Adrenal gland (tissue), 12 donors: ENCODE results near the gene SCP2. TPM values are rescaled to one million over a fixed set of nuclear protein-coding genes. Genes with fewer than 3 reads are reported as not detected.
"Not testable (repeated sequence)": the region's sequence is repeated elsewhere in the genome, so short reads cannot be mapped to it uniquely, and the experiment has no call there.

Experiments used
- DNase-seq, 7 donors: peaks; one replicate each; pipeline ENCODE4 v3.0.0-alpha.2; 2019 to 2020
- H3K27ac ChIP-seq, 5 donors: fragments of 200-600 bp; sonication (generic) in 4 of 5; 1 replicate in 3 of 5; 2 replicates in 2 of 5; pipeline versions ENCODE4 v1.5.1 to v1.8.0; 2016 to 2020; ENCODE audit warnings: mild to moderate bottlenecking in 1 of 5
- H3K27me3 ChIP-seq: fragments of 200-600 bp; 2 replicates; pipeline ENCODE4 v1.8.0; 2021
- H3K36me3 ChIP-seq, 2 donors: fragments of 200-600 bp; replicated peaks in 1 of 2; 1 replicate in 1 of 2; 2 replicates in 1 of 2; pipeline versions ENCODE4 v1.5.1 to v1.8.0; 2018 to 2022
- H3K4me1 ChIP-seq, 2 donors: fragments of 200-600 bp; replicated peaks in 1 of 2; 1 replicate in 1 of 2; 2 replicates in 1 of 2; pipeline versions ENCODE4 v1.5.1 to v1.8.0; 2018 to 2021
- H3K4me3 ChIP-seq, 4 donors: fragments of 200-600 bp; sonication (generic) in 3 of 4; one replicate each; pipeline ENCODE4 v1.5.1; 2016 to 2018
- H3K9me3 ChIP-seq, 3 donors: fragments of 200-600 bp; sonication (generic) in 1 of 3; replicated peaks in 1 of 3; 1 replicate in 2 of 3; 2 replicates in 1 of 3; pipeline versions ENCODE4 v1.5.1 to v1.8.0; 2016 to 2021
- POLR2A ChIP-seq, 2 donors: fragments of 450-650 bp; IDR thresholded peaks; one replicate each; pipeline ENCODE4 v1.6.1; 2017; ENCODE audit warnings: antibody characterized with exemption in 2 of 2, mild to moderate bottlenecking in 2 of 2, moderate library complexity in 1 of 2
- WGBS, 4 donors: extraction: QIAGEN DNeasy Blood & Tissue Kit in 2 of 4; methylation state at CpG; one replicate each; pipeline versions ENCODE4 v1.1.5 to v1.1.7; 2013 to 2017; 5-methylcytosine and 5-hydroxymethylcytosine counted together
- intact Hi-C, 2 donors: fragments of 100-400 bp; cut with DNase I; formaldehyde crosslinking; loops; one replicate each; pipeline versions ENCODE4 v1.14.1 to v1.15.0; 2022 to 2023
- polyA plus RNA-seq, 3 donors: library from polyadenylated mRNA; stranded (reverse); fragments of 200-250 nt in 2 of 3; fragments of 350-450 nt in 1 of 3; fragmentation: Illumina TruSeq in 1 of 3; extraction: RNeasy Lipid Tissue Mini Kit (QIAGEN cat#74804) in 1 of 3; gene quantifications; one replicate each; pipeline ENCODE4 v1.2.3, GENCODE V29; 2013 to 2014
- total RNA-seq, 9 donors: library from RNA; depleted of rRNA in 4 of 9; stranded (reverse); fragments of >200 nt in 4 of 9; fragments of 120-200 nt in 1 of 9; fragmentation: NEBNext Ultra II Directional in 1 of 9; extraction: Animal tissue kit (Norgen Biotek cat#: 25700) in 1 of 9; gene quantifications; one replicate each; pipeline versions ENCODE4 v1.1.0 to v1.2.4, GENCODE V29; 2013 to 2023
- TF ChIP-seq, protein P1 (sequence below), 6 experiments: fragments of 450-650 bp in 4 of 6; fragments of 200-600 bp in 2 of 6; sonication (generic) in 1 of 6; IDR thresholded peaks; 1 replicate in 5 of 6; 2 replicates in 1 of 6; pipeline versions ENCODE4 v1.5.1 to v1.8.0; 2016 to 2021; ENCODE audit warnings: antibody characterized with exemption in 6 of 6, mild to moderate bottlenecking in 2 of 6, moderate library complexity in 1 of 6
- donor health status: healthy with polysubstance abuse.
- donor health status: Bipolar disorder and iron deficiency.
- donor health status: DM: yes; HTN: yes; CAD: no.
- donor health status: DM: no; HTN: no; CAD: no.
- donor health status: DM: no; HTN: no; CAD: no.
- donor health status: DM: yes; HTN: yes; CAD: no.

Gene SCP2
- total and polyA plus RNA-seq, 12 donors, result 114 to 256 (median 144) TPM

DNA sequence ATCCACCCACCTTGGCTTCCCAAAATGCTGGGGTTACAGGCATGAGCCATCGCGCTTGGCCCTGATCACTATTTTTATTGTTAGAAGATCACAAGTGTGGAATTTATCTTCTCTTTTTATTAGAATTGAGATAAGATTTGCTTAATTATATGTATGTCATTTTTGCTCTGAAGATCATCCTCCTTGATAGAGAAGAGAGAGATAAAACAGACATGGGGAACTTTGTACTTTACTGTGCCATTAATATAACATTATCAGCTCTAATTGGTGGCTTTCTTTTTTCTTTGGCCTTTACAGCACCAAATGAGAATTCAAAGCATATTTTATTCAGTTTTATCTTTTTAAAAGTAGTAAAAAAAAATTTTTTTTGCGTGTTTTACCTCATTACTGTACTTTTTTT is 46.8 kb downstream of the SCP2 start:
- DNase-seq, result no peak
- peaks cover 0 to 8% of the 10 kb centered on the region in 2 donors for H3K36me3 ChIP-seq
- WGBS, 4 donors, result 91 to 97% (median 92%) methylated on average over 3 of the region's 3 CpGs
- no peak overlapping the region for H3K27ac ChIP-seq
- no peaks in the 10 kb centered on the region for H3K9me3 ChIP-seq
- H3K4me1 ChIP-seq, result no peaks in the 10 kb centered on the region
- no peak overlapping the region for H3K4me3 ChIP-seq
- no peaks in the 10 kb centered on the region for H3K27me3 ChIP-seq
- TF ChIP-seq, protein P1, sequence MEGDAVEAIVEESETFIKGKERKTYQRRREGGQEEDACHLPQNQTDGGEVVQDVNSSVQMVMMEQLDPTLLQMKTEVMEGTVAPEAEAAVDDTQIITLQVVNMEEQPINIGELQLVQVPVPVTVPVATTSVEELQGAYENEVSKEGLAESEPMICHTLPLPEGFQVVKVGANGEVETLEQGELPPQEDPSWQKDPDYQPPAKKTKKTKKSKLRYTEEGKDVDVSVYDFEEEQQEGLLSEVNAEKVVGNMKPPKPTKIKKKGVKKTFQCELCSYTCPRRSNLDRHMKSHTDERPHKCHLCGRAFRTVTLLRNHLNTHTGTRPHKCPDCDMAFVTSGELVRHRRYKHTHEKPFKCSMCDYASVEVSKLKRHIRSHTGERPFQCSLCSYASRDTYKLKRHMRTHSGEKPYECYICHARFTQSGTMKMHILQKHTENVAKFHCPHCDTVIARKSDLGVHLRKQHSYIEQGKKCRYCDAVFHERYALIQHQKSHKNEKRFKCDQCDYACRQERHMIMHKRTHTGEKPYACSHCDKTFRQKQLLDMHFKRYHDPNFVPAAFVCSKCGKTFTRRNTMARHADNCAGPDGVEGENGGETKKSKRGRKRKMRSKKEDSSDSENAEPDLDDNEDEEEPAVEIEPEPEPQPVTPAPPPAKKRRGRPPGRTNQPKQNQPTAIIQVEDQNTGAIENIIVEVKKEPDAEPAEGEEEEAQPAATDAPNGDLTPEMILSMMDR (IDR thresholded peaks at IDR 0.05), result no peak
- no peak for TF ChIP-seq POLR2A (IDR thresholded peaks at IDR 0.05)
- intact Hi-C loops, result no loop called here

DNA sequence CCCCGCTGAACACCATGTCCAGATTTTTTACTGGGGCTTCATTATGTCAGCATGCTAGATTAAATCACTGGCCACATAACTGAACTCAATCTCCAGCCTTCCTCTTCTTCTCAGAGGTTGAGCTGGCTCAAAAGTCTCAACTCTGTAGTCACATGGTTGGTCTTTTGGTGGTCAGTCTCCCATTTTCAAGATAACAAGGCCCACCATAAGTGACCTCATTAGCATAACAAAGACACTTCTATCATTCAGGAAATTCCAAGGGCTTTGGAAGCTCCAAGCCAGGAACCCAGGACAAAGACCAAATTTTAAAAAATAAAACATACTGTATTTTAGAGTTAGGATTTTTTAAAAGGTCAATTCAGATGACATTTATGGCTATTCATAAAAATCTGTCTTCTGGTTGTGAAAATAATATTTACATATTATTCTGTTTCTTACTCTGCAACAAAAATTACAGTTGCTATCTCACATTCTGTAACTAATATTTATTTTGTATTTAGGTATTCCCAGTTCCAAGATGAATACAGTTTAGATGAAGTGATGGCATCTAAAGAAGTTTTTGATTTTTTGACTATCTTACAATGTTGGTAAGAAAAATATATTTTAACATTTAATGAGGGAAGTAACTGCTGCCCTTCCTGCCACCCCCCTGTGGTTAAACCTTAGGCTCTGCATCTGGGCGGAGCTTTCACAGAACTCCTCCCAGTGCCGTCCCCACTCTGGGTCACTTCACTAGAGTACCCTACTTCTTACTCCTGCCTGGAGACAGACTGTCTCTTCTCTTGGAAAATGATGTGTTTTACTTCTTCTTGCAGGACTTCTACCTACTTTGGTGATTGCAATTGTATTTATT is 49.3 kb downstream of the SCP2 start:
- TF ChIP-seq POLR2A (IDR thresholded peaks at IDR 0.05), result no peak
- TF ChIP-seq, protein P1 (IDR thresholded peaks at IDR 0.05), result no peak
- H3K36me3 ChIP-seq, result peaks cover 0 to 20% of the 10 kb centered on the region in 2 donors
- intact Hi-C loops, result no loop called here

DNA sequence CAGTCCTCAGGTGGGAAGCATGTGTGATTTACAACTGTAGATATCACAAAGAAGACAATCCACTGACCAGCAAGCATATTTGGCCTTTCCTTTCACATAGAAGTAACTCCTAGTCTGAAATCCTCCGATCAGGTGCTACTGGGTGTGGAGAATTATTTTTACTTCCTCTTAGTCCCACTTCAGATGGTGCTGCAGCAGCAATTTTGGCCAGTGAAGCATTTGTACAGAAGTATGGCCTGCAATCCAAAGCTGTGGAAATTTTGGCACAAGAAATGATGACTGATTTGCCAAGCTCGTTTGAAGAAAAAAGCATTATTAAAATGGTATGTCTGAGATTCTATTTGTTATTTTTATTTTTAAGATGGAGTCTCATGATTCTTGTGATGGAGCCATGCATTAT is 51.0 kb downstream of the SCP2 start:
- intact Hi-C loops, result no loop called here
- no peak overlapping the region for H3K4me3 ChIP-seq
- H3K36me3 ChIP-seq, result peaks cover 0 to 22% of the 10 kb centered on the region in 2 donors
- WGBS, 4 donors, result 66 to 84% (median 74%) methylated on average over 2 of the region's 2 CpGs
- H3K27me3 ChIP-seq, result no peaks in the 10 kb centered on the region
- H3K4me1 ChIP-seq, result no peaks in the 10 kb centered on the region
- no peak overlapping the region for H3K27ac ChIP-seq
- H3K9me3 ChIP-seq, result no peaks in the 10 kb centered on the region
- no peak for DNase-seq
- no peak for TF ChIP-seq POLR2A (IDR thresholded peaks at IDR 0.05)
- TF ChIP-seq, protein P1 (IDR thresholded peaks at IDR 0.05), result no peak

More for the DNA sequence above, 49.3 kb downstream of the SCP2 start:
- H3K27ac ChIP-seq, result no peak overlapping the region
- WGBS, 4 donors, result 79 to 93% (median 86%) methylated on average over 3 of the region's 3 CpGs
- H3K4me1 ChIP-seq, result no peaks in the 10 kb centered on the region
- no peak for DNase-seq
- H3K4me3 ChIP-seq, result no peak overlapping the region
- no peaks in the 10 kb centered on the region for H3K9me3 ChIP-seq
- H3K27me3 ChIP-seq, result no peaks in the 10 kb centered on the region

DNA sequence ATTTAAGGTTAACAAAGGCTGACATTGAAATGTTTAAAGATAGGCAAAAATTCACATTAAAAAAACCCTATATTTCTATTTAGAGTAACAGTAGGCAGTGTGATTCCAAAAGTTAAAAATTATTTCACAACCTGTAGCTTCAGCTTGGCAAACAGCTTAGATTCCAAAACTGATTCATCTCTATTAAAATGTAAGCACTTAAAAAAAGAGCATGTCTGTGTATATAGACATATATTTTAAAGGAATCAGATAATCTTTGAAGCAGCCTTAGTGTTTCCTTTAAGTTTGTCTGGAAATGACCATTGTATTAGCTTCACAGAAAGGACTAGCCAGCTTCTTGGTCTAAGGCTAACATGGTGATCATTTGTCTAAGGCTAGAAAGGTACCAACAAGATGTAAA is 65.7 kb downstream of the SCP2 start:
- H3K9me3 ChIP-seq, H3K4me1 ChIP-seq, DNase-seq, intact Hi-C loops, H3K36me3 ChIP-seq, H3K27ac ChIP-seq, H3K27me3 ChIP-seq, H3K4me3 ChIP-seq: not testable (repeated sequence)

DNA sequence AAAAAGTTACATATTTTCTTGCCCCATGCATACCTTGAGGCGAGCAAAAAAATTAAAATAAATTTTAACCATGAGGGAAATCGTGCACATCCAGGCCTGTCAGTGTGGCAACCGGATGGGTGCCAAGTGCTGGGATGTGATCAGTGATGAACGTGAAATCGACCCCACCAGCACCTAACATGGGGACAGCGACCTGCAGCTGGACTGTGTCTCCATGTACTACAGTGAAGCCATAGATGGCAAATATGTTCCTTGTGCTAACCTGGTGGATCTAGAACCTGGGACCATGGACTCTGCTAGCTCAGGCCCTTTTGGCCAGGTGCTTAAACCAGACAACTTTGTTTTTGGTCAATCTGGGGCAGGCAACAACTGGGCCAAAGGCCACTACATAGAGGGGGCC is 67.6 kb downstream of the SCP2 start:
- intact Hi-C loops, result no loop called here
- Histone ChIP-seq H3K36me3 (peaks cover 0 to 10% of the 10 kb centered on the region in 2 donors), H3K27ac (no peak overlapping the region), H3K4me3 (no peak overlapping the region), H3K9me3 (no peaks in the 10 kb centered on the region), H3K4me1 (no peaks in the 10 kb centered on the region), H3K27me3 (no peaks in the 10 kb centered on the region)
- TF ChIP-seq, protein P1 (IDR thresholded peaks at IDR 0.05), result no peak
- TF ChIP-seq POLR2A (IDR thresholded peaks at IDR 0.05), result no peak
- no peak for DNase-seq
- WGBS, 4 donors, result 89 to 97% (median 95%) methylated on average over 6 of the region's 6 CpGs
